ENCODE results near the gene INHBE. TPM values are rescaled to one million over a fixed set of nuclear protein-coding genes. Genes with fewer than 3 reads are reported as not detected.
A peak's percentile ranks its signal among the peaks of the same experiment; 100 is the strongest.
"Not testable (repeated sequence)": the region's sequence is repeated elsewhere in the genome, so short reads cannot be mapped to it uniquely, and the experiment has no call there.

Gene INHBE
- total RNA-seq = 0.36 and 0.61 TPM in 2 replicates
- long read RNA-seq = 0 reads

- Mint-ChIP-seq H3K4me1 (peaks cover 22% of the 10 kb centered on the region), H3K27ac (ENCODE audit: unreplicated experiment) (peak within 1 kb of the TSS; percentile 87), H3K4me3 (peak within 1 kb of the TSS; percentile 77), H3K27me3 (ENCODE audit: low read depth) (peaks cover 28% of the 10 kb centered on the region), H3K9me3 (no peaks in the 10 kb centered on the region), H3K36me3 (ENCODE audit: low read depth) (no peaks in the 10 kb centered on the region)
- DNase-seq (ENCODE audit: low read depth, low spot score) = no peak
- no peak for TF ChIP-seq CTCF (conservative IDR thresholded peaks at IDR 0.05)
Observed at GRCh38 chr12:57454566-57455373, at the start of gene INHBE. Gene INHBE, plus strand, starts transcription at chr12:57455307. Its CDS starts 230 bp downstream, at chr12:57455537.

GRCh38 chr12:57410534-57410933 is 44.6 kb upstream of the INHBE start:
- Mint-ChIP-seq H3K27me3 (ENCODE audit: low read depth) (no peaks in the 10 kb centered on the region), H3K36me3 (ENCODE audit: low read depth) (no peaks in the 10 kb centered on the region), H3K27ac (ENCODE audit: unreplicated experiment) (no peak overlapping the region), H3K9me3 (no peaks in the 10 kb centered on the region), H3K4me3 (no peak overlapping the region), H3K4me1 (peaks cover 10% of the 10 kb centered on the region)
- TF ChIP-seq CTCF (conservative IDR thresholded peaks at IDR 0.05) = no peak
- DNase-seq (ENCODE audit: low read depth, low spot score) = no peak

- not testable (repeated sequence) for H3K27ac Mint-ChIP-seq (ENCODE audit: unreplicated experiment); H3K4me3 Mint-ChIP-seq; H3K9me3 Mint-ChIP-seq; H3K27me3 Mint-ChIP-seq (ENCODE audit: low read depth); H3K36me3 Mint-ChIP-seq (ENCODE audit: low read depth); DNase-seq (ENCODE audit: low read depth, low spot score)
- H3K4me1 Mint-ChIP-seq = peaks cover 16% of the 10 kb centered on the region
Observed at GRCh38 chr12:57414160-57414559, 40.9 kb upstream of the INHBE start.

GRCh38 chr12:57415088-57415487 is 40.0 kb upstream of the INHBE start:
- no peak for TF ChIP-seq CTCF (conservative IDR thresholded peaks at IDR 0.05)
- Mint-ChIP-seq H3K27ac (ENCODE audit: unreplicated experiment) (no peak overlapping the region), H3K4me1 (peaks cover 16% of the 10 kb centered on the region), H3K4me3 (no peak overlapping the region), H3K36me3 (ENCODE audit: low read depth) (peaks cover 2% of the 10 kb centered on the region), H3K9me3 (no peaks in the 10 kb centered on the region), H3K27me3 (ENCODE audit: low read depth) (no peaks in the 10 kb centered on the region)
- no peak for DNase-seq (ENCODE audit: low read depth, low spot score)

GRCh38 chr12:57416039-57416996 is 38.8 kb upstream of the INHBE start:
- no peak for TF ChIP-seq CTCF (conservative IDR thresholded peaks at IDR 0.05)
- Mint-ChIP-seq H3K4me1 (peaks cover 19% of the 10 kb centered on the region), H3K4me3 (no peak overlapping the region), H3K9me3 (no peaks in the 10 kb centered on the region), H3K36me3 (ENCODE audit: low read depth) (peaks cover 2% of the 10 kb centered on the region), H3K27me3 (ENCODE audit: low read depth) (no peaks in the 10 kb centered on the region), H3K27ac (ENCODE audit: unreplicated experiment) (no peak overlapping the region)
- no peak for DNase-seq (ENCODE audit: low read depth, low spot score)

Measured in neural crest cell (in vitro differentiated cells).